DMS153 (cell line): Measurements from ENCODE around the gene LYRM1.
"Not testable (repeated sequence)": the region's sequence is repeated elsewhere in the genome, so short reads cannot be mapped to it uniquely, and the experiment has no call there.

Experiments
- DNase-seq: peaks from one replicate; lab custom pipeline; 2025; lab: John Stamatoyannopoulos, UW

LYRM1 gene

GRCh38 chr16:20937736-20938135 is 37.2 kb downstream of the LYRM1 start:
- no peak for DNase-seq

- DNase-seq: no peak
Measured at GRCh38 chr16:20938426-20938825, 37.9 kb downstream of the LYRM1 start.

DNA sequence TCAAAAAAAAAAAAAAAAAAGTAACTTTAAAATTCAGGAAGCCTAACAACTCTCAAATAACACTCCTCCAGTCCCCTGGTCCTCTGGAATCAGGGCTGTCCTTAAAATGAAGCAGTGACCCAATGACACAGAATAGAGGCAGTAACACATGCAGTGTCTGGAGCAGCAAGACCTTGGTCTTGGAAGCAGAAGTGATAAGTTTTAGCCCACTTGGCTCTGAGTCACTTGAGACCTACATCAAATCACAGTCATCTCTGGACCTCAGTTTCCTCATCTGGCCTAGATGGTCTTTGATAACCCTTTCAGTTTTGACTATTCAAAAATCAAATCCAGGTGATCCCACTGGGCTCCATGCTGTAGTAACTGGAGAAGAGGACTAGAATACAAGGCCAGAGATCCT is 39.0 kb downstream of the LYRM1 start:
- no peak for DNase-seq

- no peak for DNase-seq
Measured at GRCh38 chr16:20940871-20941635, 40.5 kb downstream of the LYRM1 start.

DNA sequence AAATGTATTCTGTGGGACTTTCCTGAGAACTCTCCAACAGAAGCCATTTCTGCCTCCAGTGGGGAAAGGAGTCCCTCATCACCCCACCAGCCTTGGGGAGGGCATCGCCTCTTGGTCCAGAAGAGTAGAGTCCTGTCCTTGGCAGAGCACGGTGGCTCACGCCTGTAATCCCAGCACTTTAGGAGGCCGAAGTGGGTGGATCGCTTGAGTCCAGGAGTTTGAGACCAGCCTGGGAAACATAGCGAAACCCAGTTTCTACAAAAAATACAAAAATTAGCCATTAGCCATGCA is 41.0 kb downstream of the LYRM1 start:
- no peak for DNase-seq

GRCh38 chr16:20942256-20942655 is 41.7 kb downstream of the LYRM1 start:
- DNase-seq: no peak

- DNase-seq: no peak
Measured at GRCh38 chr16:20944861-20945574, 44.4 kb downstream of the LYRM1 start.

DNA sequence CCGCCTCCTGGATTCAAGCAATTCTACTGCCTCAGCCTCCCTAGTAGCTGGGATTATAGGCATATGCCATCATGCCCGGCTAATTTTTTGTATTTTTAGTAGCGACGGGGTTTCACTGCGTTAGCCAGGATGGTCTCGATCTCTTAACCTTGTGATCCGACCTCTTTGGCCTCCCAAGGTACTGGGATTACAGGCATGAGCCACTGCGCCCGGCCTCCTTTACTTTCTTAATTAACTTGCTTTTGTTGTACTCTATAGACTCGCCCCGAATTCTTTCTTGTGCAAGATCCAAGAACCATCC is 45.0 kb downstream of the LYRM1 start:
- DNase-seq: not testable (repeated sequence)

GRCh38 chr16:20946015-20946629 is 45.6 kb downstream of the LYRM1 start:
- no peak for DNase-seq

DNA sequence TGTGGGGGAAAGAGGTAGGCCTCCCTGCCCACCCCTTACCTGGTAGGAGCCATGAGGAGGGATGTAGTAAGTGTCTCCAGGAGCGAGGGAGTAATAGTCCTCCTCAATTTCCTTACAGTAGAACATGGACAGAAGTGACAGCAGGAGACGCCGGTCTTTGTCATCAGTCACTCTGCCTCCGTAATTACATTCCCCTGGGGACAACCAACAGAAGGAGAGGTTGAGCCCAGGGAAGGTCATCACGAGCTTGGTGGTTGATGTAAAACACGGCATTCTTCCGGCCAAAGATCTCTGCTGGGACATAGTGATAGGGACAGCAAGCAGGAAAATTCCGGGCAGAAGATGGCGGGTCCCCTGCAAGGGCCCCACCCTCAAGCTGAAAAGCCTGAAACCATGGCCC is 47.9 kb downstream of the LYRM1 start:
- no peak for DNase-seq

GRCh38 chr16:20949660-20950059 is 49.1 kb downstream of the LYRM1 start:
- DNase-seq: no peak

DNA sequence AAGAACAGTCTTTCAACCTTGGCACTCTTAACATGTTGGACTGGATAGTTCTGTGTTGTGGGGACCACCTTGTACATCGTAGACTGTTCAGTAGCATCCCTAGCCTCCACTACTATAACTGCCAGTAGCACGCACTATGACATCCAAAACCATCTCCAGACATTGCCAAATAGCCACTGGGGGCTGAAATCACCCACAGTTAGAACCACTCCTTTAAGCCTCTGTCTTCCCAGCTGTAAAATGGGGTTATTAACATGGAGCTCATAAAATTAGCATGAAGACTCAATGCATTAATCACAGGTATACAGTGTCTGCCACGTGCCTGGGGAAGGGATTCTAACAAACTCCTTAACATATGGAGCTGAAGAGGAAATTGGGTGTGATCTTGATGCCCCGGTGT is 49.7 kb downstream of the LYRM1 start:
- no peak for DNase-seq

GRCh38 chr16:20952139-20952920 is 51.8 kb downstream of the LYRM1 start:
- no peak for DNase-seq

GRCh38 chr16:20954574-20954973 is 54.0 kb downstream of the LYRM1 start:
- DNase-seq: no peak

GRCh38 chr16:20956319-20956718 is 55.7 kb downstream of the LYRM1 start:
- DNase-seq: no peak

DNA sequence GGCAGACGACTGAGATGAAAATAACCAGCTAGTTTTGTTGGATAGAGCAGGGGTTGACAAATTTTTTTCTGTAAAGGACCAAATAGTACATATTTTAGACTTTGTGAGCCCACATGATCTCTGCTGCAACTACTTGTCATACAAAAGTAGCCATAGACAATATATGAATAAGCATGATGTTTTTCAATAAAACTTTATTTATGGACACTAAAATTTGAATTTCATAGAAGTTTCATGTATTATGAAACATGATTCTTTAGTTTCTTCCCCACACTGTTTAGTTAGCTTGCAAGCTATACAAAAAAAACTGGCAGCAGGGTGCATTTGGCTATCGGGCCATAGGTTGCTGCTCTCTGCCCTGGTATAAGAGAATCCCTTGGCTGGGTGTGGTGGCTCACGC is 56.6 kb downstream of the LYRM1 start:
- DNase-seq: no peak

DNA sequence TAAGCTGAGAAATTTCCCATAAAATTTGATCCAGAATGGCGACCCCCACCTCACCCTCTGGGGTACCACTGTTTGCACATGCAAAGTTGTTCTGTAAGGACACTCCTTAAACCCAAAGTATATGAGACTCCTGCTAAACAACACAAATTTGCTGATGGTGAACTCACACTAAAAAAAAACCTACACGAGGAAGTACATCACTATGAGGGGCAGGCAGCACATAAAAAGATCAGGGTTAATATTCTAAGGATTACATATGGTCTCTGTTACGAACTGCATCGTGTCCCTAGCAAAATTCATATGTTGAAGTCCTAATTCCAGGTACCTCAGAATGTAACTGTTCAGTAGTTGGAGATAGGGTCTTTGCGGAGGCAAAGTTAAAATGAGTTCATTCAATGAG is 60.3 kb downstream of the LYRM1 start:
- DNase-seq: no peak

DNA sequence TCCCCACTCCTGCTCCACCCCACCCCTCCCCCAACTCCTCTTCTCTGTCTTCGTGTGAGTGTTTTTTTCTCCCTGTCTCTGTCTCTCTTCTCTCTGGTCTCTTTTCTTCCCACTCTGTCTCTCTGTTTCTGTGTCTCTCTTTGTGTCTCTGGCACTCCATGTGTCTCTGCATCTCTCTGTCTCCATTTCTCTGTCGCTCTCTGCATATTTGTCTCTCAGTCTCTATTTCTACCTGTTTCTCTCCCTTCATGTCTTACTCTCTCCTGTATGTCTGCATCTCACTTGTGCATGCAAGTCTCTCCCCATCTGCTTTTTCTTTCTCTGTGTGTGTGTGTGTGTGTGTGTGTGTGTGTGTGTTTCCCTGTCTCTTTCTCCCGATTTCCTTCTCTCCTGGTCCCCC is 68.2 kb downstream of the LYRM1 start:
- DNase-seq: no peak

GRCh38 chr16:20969386-20969785 is 68.8 kb downstream of the LYRM1 start:
- no peak for DNase-seq

GRCh38 chr16:20971401-20971800 is 70.8 kb downstream of the LYRM1 start:
- no peak for DNase-seq

GRCh38 chr16:20973201-20973600 is 72.6 kb downstream of the LYRM1 start:
- DNase-seq: not testable (repeated sequence)
